Inferior parietal cortex (tissue), 1 donor: ENCODE data around the gene ARHGEF10L.

Source experiments
- DNase-seq: peaks from one replicate; pipeline ENCODE4 v3.0.0-alpha.2; 2016; ENCODE audit errors: extremely low spot score

The ARHGEF10L gene

GRCh38 chr1:17654519-17654918 lies 115.0 kb downstream of the ARHGEF10L start:
- no peak for DNase-seq

- DNase-seq, result no peak
Measured at GRCh38 chr1:17655169-17655568, 115.7 kb downstream of the ARHGEF10L start.

GRCh38 chr1:17655922-17656321 lies 116.4 kb downstream of the ARHGEF10L start:
- no peak for DNase-seq

GRCh38 chr1:17657436-17657835 lies 117.9 kb downstream of the ARHGEF10L start:
- DNase-seq, result no peak

- DNase-seq, result no peak
Measured at GRCh38 chr1:17658837-17659236, 119.3 kb downstream of the ARHGEF10L start.

GRCh38 chr1:17661546-17662157 lies 122.2 kb downstream of the ARHGEF10L start:
- peak; percentile 84 for DNase-seq

- DNase-seq, result no peak
Measured at GRCh38 chr1:17662296-17662695, 122.8 kb downstream of the ARHGEF10L start.

GRCh38 chr1:17662786-17663185 lies 123.3 kb downstream of the ARHGEF10L start:
- DNase-seq, result no peak

- no peak for DNase-seq
Measured at GRCh38 chr1:17663646-17664045, 124.1 kb downstream of the ARHGEF10L start.

- no peak for DNase-seq
Measured at GRCh38 chr1:17664322-17664721, 124.8 kb downstream of the ARHGEF10L start.

- no peak for DNase-seq
Measured at GRCh38 chr1:17665054-17665453, 125.6 kb downstream of the ARHGEF10L start.

- no peak for DNase-seq
Measured at GRCh38 chr1:17665950-17666720, 126.6 kb downstream of the ARHGEF10L start.

GRCh38 chr1:17667641-17668040 lies 128.1 kb downstream of the ARHGEF10L start:
- DNase-seq, result no peak

- no peak for DNase-seq
Measured at GRCh38 chr1:17668195-17668594, 128.7 kb downstream of the ARHGEF10L start.

- DNase-seq, result no peak
Measured at GRCh38 chr1:17668624-17669175, 129.2 kb downstream of the ARHGEF10L start.

- DNase-seq, result no peak
Measured at GRCh38 chr1:17669305-17669704, 129.8 kb downstream of the ARHGEF10L start.

GRCh38 chr1:17669866-17670451 lies 130.5 kb downstream of the ARHGEF10L start:
- DNase-seq, result no peak

GRCh38 chr1:17670587-17671313 lies 131.3 kb downstream of the ARHGEF10L start:
- no peak for DNase-seq

GRCh38 chr1:17671314-17671705 lies 131.8 kb downstream of the ARHGEF10L start:
- DNase-seq, result no peak

- no peak for DNase-seq
Measured at GRCh38 chr1:17671741-17672140, 132.2 kb downstream of the ARHGEF10L start.

GRCh38 chr1:17672226-17672625 lies 132.7 kb downstream of the ARHGEF10L start:
- no peak for DNase-seq
